ENCODE measurements around the gene SAMD7. TPM values are rescaled to one million over a fixed set of nuclear protein-coding genes. Genes with fewer than 3 reads are reported as not detected.

SAMD7 gene
- polyA plus RNA-seq, 1 donor (not counting 4 experiments of a cell fraction or from before 2014, with no cell fraction given), result not detected

GRCh38 chr3:169939320-169939719, 27.9 kb downstream of the SAMD7 start:
- dilution Hi-C loops (cut with MboI; ENCODE audit: extremely low pct_ligation_motif_present, low sequenced_read_pairs), result no loop called here
- Histone ChIP-seq H3K9me3 (ENCODE audit: control insufficient read depth, low read depth, low read length) (no peaks in the 10 kb centered on the region), H3K9ac (ENCODE audit: control insufficient read depth, extremely low read depth, insufficient read depth, low read length) (no peak overlapping the region), H3K4me2 (ENCODE audit: control insufficient read depth, extremely low read depth, insufficient read depth, low read depth, low read length) (no peak overlapping the region), H4K20me1 (ENCODE audit: control insufficient read depth, extremely low read depth, insufficient read depth, low read length) (no peaks in the 10 kb centered on the region), H3K27ac (ENCODE audit: control insufficient read depth, insufficient read depth, low read length) (no peak overlapping the region), H3K4me3 (ENCODE audit: control insufficient read depth in 2 of 3, extremely low read depth in 1 of 3, insufficient read depth in 2 of 3, low read depth in 1 of 3, low read length in 3 of 3) (no peak overlapping the region), H2AFZ (ENCODE audit: control insufficient read depth, low read length) (no peak overlapping the region), H3K9me1 (ENCODE audit: control insufficient read depth, extremely low read depth, insufficient read depth, low read length) (no peaks in the 10 kb centered on the region), H3K27me3 (ENCODE audit: control insufficient read depth, extremely low read depth, insufficient read depth, low read length) (no peaks in the 10 kb centered on the region), H3K79me2 (ENCODE audit: control insufficient read depth, insufficient read depth, low read length) (no peaks in the 10 kb centered on the region), H3K36me3 (ENCODE audit: control insufficient read depth in 2 of 2, extremely low read depth in 1 of 2, insufficient read depth in 2 of 2, low read length in 2 of 2) (no peaks in the 10 kb centered on the region), H3K4me1 (ENCODE audit: control insufficient read depth, extremely low read depth, insufficient read depth, low read length) (no peaks in the 10 kb centered on the region)
- no peak for TF ChIP-seq EZH2 (IDR thresholded peaks at IDR 0.05; ENCODE audit: low read length)
- TF ChIP-seq, protein P1, sequence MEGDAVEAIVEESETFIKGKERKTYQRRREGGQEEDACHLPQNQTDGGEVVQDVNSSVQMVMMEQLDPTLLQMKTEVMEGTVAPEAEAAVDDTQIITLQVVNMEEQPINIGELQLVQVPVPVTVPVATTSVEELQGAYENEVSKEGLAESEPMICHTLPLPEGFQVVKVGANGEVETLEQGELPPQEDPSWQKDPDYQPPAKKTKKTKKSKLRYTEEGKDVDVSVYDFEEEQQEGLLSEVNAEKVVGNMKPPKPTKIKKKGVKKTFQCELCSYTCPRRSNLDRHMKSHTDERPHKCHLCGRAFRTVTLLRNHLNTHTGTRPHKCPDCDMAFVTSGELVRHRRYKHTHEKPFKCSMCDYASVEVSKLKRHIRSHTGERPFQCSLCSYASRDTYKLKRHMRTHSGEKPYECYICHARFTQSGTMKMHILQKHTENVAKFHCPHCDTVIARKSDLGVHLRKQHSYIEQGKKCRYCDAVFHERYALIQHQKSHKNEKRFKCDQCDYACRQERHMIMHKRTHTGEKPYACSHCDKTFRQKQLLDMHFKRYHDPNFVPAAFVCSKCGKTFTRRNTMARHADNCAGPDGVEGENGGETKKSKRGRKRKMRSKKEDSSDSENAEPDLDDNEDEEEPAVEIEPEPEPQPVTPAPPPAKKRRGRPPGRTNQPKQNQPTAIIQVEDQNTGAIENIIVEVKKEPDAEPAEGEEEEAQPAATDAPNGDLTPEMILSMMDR (optimal IDR thresholded peaks at IDR 0.05 in 1 of 3, IDR thresholded peaks at IDR 0.05 in 1 of 3, conservative IDR thresholded peaks at IDR 0.05 in 1 of 3; ENCODE audit: extremely low read depth in 1 of 3, insufficient read depth in 2 of 3, low read length in 3 of 3), result no peak
- FAIRE-seq (no peak), DNase-seq (ENCODE audit: low read depth, low spot score) (no peak)

DNA sequence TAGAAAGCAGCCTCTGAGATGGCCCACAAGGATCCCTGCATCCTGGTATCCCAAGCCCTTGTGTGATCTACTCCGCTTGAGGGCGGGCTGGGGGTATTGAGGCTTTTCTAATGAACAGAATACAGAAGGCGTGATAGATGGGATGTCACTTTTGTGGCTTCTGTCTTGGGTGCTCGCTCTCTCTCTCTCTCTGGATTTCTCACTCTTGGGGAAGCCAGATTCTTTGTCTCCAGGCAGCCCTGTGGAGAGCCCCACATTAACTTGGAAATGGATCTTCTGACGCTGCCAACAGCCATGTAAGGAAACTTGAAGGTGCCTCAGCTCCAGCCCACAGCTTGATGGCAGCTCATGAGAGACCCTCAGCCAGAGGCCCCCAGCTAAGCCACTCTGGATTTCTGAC, 28.4 kb downstream of the SAMD7 start:
- no peak overlapping the region for H3K27ac ChIP-seq (ENCODE audit: control insufficient read depth, insufficient read depth, low read length)
- H3K4me1 ChIP-seq (ENCODE audit: control insufficient read depth, extremely low read depth, insufficient read depth, low read length), result no peaks in the 10 kb centered on the region
- no peak for TF ChIP-seq EZH2 (IDR thresholded peaks at IDR 0.05; ENCODE audit: low read length)
- TF ChIP-seq, protein P1 (optimal IDR thresholded peaks at IDR 0.05 in 1 of 3, IDR thresholded peaks at IDR 0.05 in 1 of 3, conservative IDR thresholded peaks at IDR 0.05 in 1 of 3; ENCODE audit: extremely low read depth in 1 of 3, insufficient read depth in 2 of 3, low read length in 3 of 3), result no peak
- no peak overlapping the region for H3K4me2 ChIP-seq (ENCODE audit: control insufficient read depth, extremely low read depth, insufficient read depth, low read depth, low read length)
- no peaks in the 10 kb centered on the region for H3K9me1 ChIP-seq (ENCODE audit: control insufficient read depth, extremely low read depth, insufficient read depth, low read length)
- no peaks in the 10 kb centered on the region for H3K27me3 ChIP-seq (ENCODE audit: control insufficient read depth, extremely low read depth, insufficient read depth, low read length)
- no peak overlapping the region for H3K4me3 ChIP-seq (ENCODE audit: control insufficient read depth in 2 of 3, extremely low read depth in 1 of 3, insufficient read depth in 2 of 3, low read depth in 1 of 3, low read length in 3 of 3)
- no peak overlapping the region for H3K9ac ChIP-seq (ENCODE audit: control insufficient read depth, extremely low read depth, insufficient read depth, low read length)
- no peaks in the 10 kb centered on the region for H3K9me3 ChIP-seq (ENCODE audit: control insufficient read depth, low read depth, low read length)
- dilution Hi-C loops (cut with MboI; ENCODE audit: extremely low pct_ligation_motif_present, low sequenced_read_pairs), result no loop called here
- H3K36me3 ChIP-seq (ENCODE audit: control insufficient read depth in 2 of 2, extremely low read depth in 1 of 2, insufficient read depth in 2 of 2, low read length in 2 of 2), result no peaks in the 10 kb centered on the region
- H2AFZ ChIP-seq (ENCODE audit: control insufficient read depth, low read length), result no peak overlapping the region
- DNase-seq (ENCODE audit: low read depth, low spot score) (no peak), FAIRE-seq (no peak)
- no peaks in the 10 kb centered on the region for H4K20me1 ChIP-seq (ENCODE audit: control insufficient read depth, extremely low read depth, insufficient read depth, low read length)
- H3K79me2 ChIP-seq (ENCODE audit: control insufficient read depth, insufficient read depth, low read length), result no peaks in the 10 kb centered on the region
